PC-9 (cell line): ENCODE data around the gene EYS. TPM values are rescaled to one million over a fixed set of nuclear protein-coding genes. Genes with fewer than 3 reads are reported as not detected.

Source experiments
- BruUV-seq: library from RNA; stranded (reverse); fragments of 400-500 nt; replicated peaks from 2 replicates; lab custom pipeline; 2021; lab: Mats Ljungman, UMichigan
- CTCF ChIA-PET: fragments of 300-600 bp; sonication (Branson Sonifier 250); formaldehyde crosslinking; loops from one replicate; lab custom pipeline; 2022; ENCODE audit warnings: antibody characterized with exemption; lab: Charles Lee
- POLR2A ChIA-PET: fragments of 300-600 bp; sonication (Branson Sonifier 250); formaldehyde crosslinking; loops from one replicate; lab custom pipeline; 2022; ENCODE audit warnings: antibody characterized with exemption; ENCODE audit not compliant: unreplicated experiment; lab: Charles Lee
- DNase-seq, 2 experiments: peaks; one replicate each; pipeline versions ENCODE4 v3.0.0 to v3.0.0-alpha.2; 2015 to 2022; ENCODE audit warnings: mixed read lengths in 1 of 2
- H2AFZ ChIP-seq: fragments of 200-600 bp; sonication (generic); 2 replicates; pipeline ENCODE4 v1.8.1; 2017; ENCODE audit warnings: antibody characterized with exemption
- H3F3A ChIP-seq: fragments of 200-600 bp; sonication (generic); 2 replicates; pipeline ENCODE4 v1.8.1; 2017; ENCODE audit warnings: antibody characterized with exemption, mild to moderate bottlenecking, low read depth; ENCODE audit not compliant: insufficient read depth
- H3K27ac ChIP-seq: fragments of 200-600 bp; sonication (generic); 2 replicates; pipeline ENCODE4 v1.6.1; 2016; ENCODE audit warnings: mixed run types
- H3K27me3 ChIP-seq: fragments of 200-600 bp; sonication (generic); 2 replicates; pipeline ENCODE4 v1.6.1; 2016; ENCODE audit warnings: low read depth, mixed run types; ENCODE audit not compliant: insufficient read depth
- H3K36me3 ChIP-seq: fragments of 200-600 bp; sonication (generic); 2 replicates; pipeline ENCODE4 v1.6.1; 2016; ENCODE audit warnings: low read depth, mixed run types
- H3K4me1 ChIP-seq: fragments of 200-600 bp; sonication (generic); replicated peaks from 2 replicates; pipeline ENCODE4 v1.6.1; 2016; ENCODE audit warnings: mixed run types; ENCODE audit not compliant: insufficient read depth
- H3K4me2 ChIP-seq: fragments of 200-600 bp; sonication (generic); 2 replicates; pipeline ENCODE4 v1.6.1; 2017; ENCODE audit warnings: mixed run types
- H3K4me3 ChIP-seq: fragments of 200-600 bp; sonication (generic); 2 replicates; pipeline ENCODE4 v1.6.1; 2016; ENCODE audit warnings: mixed run types
- H3K79me2 ChIP-seq: fragments of 200-600 bp; sonication (generic); 2 replicates; pipeline ENCODE4 v1.6.1; 2017; ENCODE audit warnings: low read depth, mixed run types
- H3K9me2 ChIP-seq: fragments of 200-600 bp; sonication (generic); 2 replicates; pipeline ENCODE4 v1.8.1; 2017; ENCODE audit warnings: mild to moderate bottlenecking; ENCODE audit not compliant: insufficient read depth
- H3K9me3 ChIP-seq: fragments of 200-600 bp; sonication (generic); 2 replicates; pipeline ENCODE4 v1.8.1; 2016; ENCODE audit warnings: low read depth; ENCODE audit not compliant: insufficient read depth
- H4K20me1 ChIP-seq: fragments of 200-600 bp; sonication (generic); 2 replicates; pipeline ENCODE4 v1.8.1; 2017; ENCODE audit not compliant: insufficient read depth
- EZH2 ChIP-seq: fragments of 200-600 bp; sonication (generic); IDR thresholded peaks from 2 replicates; pipeline ENCODE4 v1.8.0; 2017; ENCODE audit warnings: antibody characterized with exemption, low read depth
- intact Hi-C: fragments of 100-400 bp; cut with micrococcal nuclease; formaldehyde crosslinking; loops from one replicate; pipeline ENCODE4 v1.10.0; 2022; ENCODE audit not compliant: unreplicated experiment
- total RNA-seq: library from RNA; stranded (reverse); gene quantifications from 2 replicates; pipeline ENCODE4 v1.2.3, GENCODE V29; 2021
- TF ChIP-seq, protein P1 (sequence below): fragments of 200-600 bp; sonication (generic); conservative IDR thresholded peaks from 2 replicates; pipeline ENCODE4 v1.6.1; 2017; ENCODE audit warnings: mixed run types, antibody characterized with exemption, mild to moderate bottlenecking, moderate library complexity

EYS gene
- total RNA-seq, 1 experiment from 2014 or later: not detected

DNA sequence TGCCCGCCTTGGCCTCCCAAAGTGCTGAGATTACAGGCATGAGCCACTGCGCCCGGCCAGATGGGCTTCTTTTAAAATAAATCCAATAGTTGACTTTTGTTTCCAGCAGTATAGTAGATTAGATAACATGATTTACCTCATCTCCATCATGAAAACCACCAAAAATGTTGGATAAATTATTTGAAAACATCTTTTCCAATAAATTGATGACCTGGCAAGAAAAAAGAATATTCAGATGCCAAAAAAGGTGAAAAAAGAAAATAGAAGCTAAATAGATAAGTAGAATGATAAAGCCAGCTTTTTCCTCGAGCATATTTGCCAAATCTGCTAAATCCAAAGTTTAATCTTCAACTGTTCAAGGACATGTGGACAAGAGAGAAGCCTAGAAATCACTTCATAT, 1962.2 kb downstream of the EYS start:
- H3K9me3 ChIP-seq: no peaks in the 10 kb centered on the region
- POLR2A ChIA-PET: no interaction called here
- intact Hi-C loops: no loop called here
- no peak overlapping the region for H3K27ac ChIP-seq
- no peaks in the 10 kb centered on the region for H3K9me2 ChIP-seq
- H3K4me2 ChIP-seq: no peak overlapping the region
- H4K20me1 ChIP-seq: no peaks in the 10 kb centered on the region
- H3K4me3 ChIP-seq: no peak overlapping the region
- no peak overlapping the region for H2AFZ ChIP-seq
- no peaks in the 10 kb centered on the region for H3K36me3 ChIP-seq
- no peak for DNase-seq
- TF ChIP-seq, protein P1, sequence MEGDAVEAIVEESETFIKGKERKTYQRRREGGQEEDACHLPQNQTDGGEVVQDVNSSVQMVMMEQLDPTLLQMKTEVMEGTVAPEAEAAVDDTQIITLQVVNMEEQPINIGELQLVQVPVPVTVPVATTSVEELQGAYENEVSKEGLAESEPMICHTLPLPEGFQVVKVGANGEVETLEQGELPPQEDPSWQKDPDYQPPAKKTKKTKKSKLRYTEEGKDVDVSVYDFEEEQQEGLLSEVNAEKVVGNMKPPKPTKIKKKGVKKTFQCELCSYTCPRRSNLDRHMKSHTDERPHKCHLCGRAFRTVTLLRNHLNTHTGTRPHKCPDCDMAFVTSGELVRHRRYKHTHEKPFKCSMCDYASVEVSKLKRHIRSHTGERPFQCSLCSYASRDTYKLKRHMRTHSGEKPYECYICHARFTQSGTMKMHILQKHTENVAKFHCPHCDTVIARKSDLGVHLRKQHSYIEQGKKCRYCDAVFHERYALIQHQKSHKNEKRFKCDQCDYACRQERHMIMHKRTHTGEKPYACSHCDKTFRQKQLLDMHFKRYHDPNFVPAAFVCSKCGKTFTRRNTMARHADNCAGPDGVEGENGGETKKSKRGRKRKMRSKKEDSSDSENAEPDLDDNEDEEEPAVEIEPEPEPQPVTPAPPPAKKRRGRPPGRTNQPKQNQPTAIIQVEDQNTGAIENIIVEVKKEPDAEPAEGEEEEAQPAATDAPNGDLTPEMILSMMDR: no peak
- no TSS peak for BruUV-seq
- H3K27me3 ChIP-seq: no peaks in the 10 kb centered on the region
- no peaks in the 10 kb centered on the region for H3K79me2 ChIP-seq
- CTCF ChIA-PET: no interaction called here
- peaks cover 27% of the 10 kb centered on the region for H3K4me1 ChIP-seq
- H3F3A ChIP-seq: peaks cover 14% of the 10 kb centered on the region

DNA sequence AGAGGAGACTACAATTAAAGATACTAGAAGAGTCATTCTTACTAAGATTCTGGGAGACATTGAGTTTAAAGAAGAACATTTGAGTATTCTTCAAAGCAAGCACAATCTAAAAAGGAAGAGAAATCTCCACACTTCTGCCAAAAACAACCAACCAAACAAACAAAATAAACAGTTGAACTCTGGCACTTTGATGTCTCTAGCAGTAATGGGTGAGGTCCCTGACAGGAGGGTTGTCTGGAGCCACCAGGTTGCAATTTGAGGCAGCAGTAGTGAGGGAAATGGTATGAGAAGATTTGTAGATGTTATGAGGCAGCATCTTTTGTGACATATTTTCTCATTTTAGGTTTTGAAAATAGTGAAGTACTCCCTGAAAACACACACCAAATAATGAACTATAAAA, 1963.3 kb downstream of the EYS start:
- POLR2A ChIA-PET: no interaction called here
- no peaks in the 10 kb centered on the region for H3K9me2 ChIP-seq
- no peaks in the 10 kb centered on the region for H4K20me1 ChIP-seq
- H3K4me3 ChIP-seq: no peak overlapping the region
- no TSS peak for BruUV-seq
- H3F3A ChIP-seq: peaks cover 15% of the 10 kb centered on the region
- H3K4me2 ChIP-seq: no peak overlapping the region
- H3K9me3 ChIP-seq: no peaks in the 10 kb centered on the region
- no peak overlapping the region for H2AFZ ChIP-seq
- intact Hi-C loops: no loop called here
- CTCF ChIA-PET: no interaction called here
- H3K36me3 ChIP-seq: no peaks in the 10 kb centered on the region
- H3K79me2 ChIP-seq: no peaks in the 10 kb centered on the region
- no peaks in the 10 kb centered on the region for H3K27me3 ChIP-seq
- no peak for DNase-seq
- H3K27ac ChIP-seq: no peak overlapping the region
- H3K4me1 ChIP-seq: peaks cover 27% of the 10 kb centered on the region
- TF ChIP-seq EZH2: no peak
- TF ChIP-seq, protein P1: no peak

DNA sequence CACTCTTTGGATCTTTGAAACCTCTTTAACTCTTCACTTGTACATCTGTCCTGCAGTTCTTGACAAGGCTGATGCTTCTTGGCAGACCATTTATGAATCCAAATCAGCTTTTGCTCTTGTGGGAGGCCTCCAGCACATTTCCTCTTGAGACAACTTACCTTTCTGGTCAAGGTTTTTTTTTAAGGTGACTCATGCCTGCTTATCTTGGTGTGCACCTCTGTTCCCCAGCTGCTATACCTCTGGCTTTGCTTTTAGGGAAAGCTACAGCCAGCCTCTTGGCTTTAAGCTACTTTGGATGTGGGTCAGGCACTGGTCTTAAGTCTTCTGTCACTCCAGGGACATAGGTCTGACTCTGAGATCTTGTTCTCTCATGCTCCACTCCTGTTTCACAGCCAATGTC, 1965.0 kb downstream of the EYS start:
- TF ChIP-seq, protein P1: no peak
- no peak for TF ChIP-seq EZH2
- H2AFZ ChIP-seq: no peak overlapping the region
- intact Hi-C loops: no loop called here
- H3K9me3 ChIP-seq: no peaks in the 10 kb centered on the region
- peaks cover 15% of the 10 kb centered on the region for H3F3A ChIP-seq
- 0 out of 2 replicates have a peak overlapping the region, but pooled peaks have one; percentile 7 for H3K4me2 ChIP-seq
- H3K79me2 ChIP-seq: no peaks in the 10 kb centered on the region
- no peaks in the 10 kb centered on the region for H3K36me3 ChIP-seq
- H4K20me1 ChIP-seq: no peaks in the 10 kb centered on the region
- no peaks in the 10 kb centered on the region for H3K27me3 ChIP-seq
- peaks cover 27% of the 10 kb centered on the region for H3K4me1 ChIP-seq
- BruUV-seq: no TSS peak
- peak; percentile 22 to 60 for DNase-seq
- CTCF ChIA-PET: no interaction called here
- H3K4me3 ChIP-seq: no peak overlapping the region
- H3K27ac ChIP-seq: no peak overlapping the region
- no peaks in the 10 kb centered on the region for H3K9me2 ChIP-seq
- POLR2A ChIA-PET: interaction anchor here (0.7 kb wide), 1 partner anchor 36 kb away, joined by 7 read pairs; no protein-coding TSS in a partner anchor
